ENCODE results near the gene GPATCH1. TPM values are rescaled to one million over a fixed set of nuclear protein-coding genes. Genes with fewer than 3 reads are reported as not detected.

GPATCH1 gene
- total and polyA plus RNA-seq, 9 of the 15 experiments (the other 6 are each of a cell fraction or from before 2014, with no cell fraction given), result 3.7 to 9.7 (median 7.7) TPM

- no peak for TF ChIP-seq MAFF (IDR thresholded peaks at IDR 0.05; ENCODE audit: low read length)
- TF ChIP-seq RBM17 (IDR thresholded peaks at IDR 0.05; ENCODE audit: borderline replicate concordance, low read depth, low read length), result no peak
- 0 out of 2 replicates have a peak, but pooled peaks have one; percentile 33 for TF ChIP-seq KDM2B (CRISPR knock-in tag; IDR thresholded peaks at IDR 0.05)
- TF ChIP-seq ZNF3 (CRISPR knock-in tag; IDR thresholded peaks at IDR 0.05), result no peak
- TF ChIP-seq MEIS2 (IDR thresholded peaks at IDR 0.05; ENCODE audit: partially characterized antibody), result no peak
- no peak for TF ChIP-seq RBM25 (IDR thresholded peaks at IDR 0.05; ENCODE audit: low read depth, low read length, severe bottlenecking)
- no peak for TF ChIP-seq DPF2 (IDR thresholded peaks at IDR 0.05)
- TF ChIP-seq HMGN3 (IDR thresholded peaks at IDR 0.05; ENCODE audit: borderline replicate concordance, extremely low read depth, insufficient read length, low read depth, low read length), result peak; percentile 59
- TF ChIP-seq ZBTB34 (CRISPR knock-in tag; IDR thresholded peaks at IDR 0.05), result no peak
- no peak for TF ChIP-seq PTTG1 (tag; IDR thresholded peaks at IDR 0.05; ENCODE audit: low read depth)
- no peak for TF ChIP-seq CHD1 (IDR thresholded peaks at IDR 0.05; ENCODE audit: low read length)
- TF ChIP-seq ZNF717 (CRISPR knock-in tag; IDR thresholded peaks at IDR 0.05), result no peak
- TF ChIP-seq CTCF (IDR thresholded peaks at IDR 0.05 in 2 of 3, conservative IDR thresholded peaks at IDR 0.05 in 1 of 3; ENCODE audit: insufficient read depth in 2 of 3, low read depth in 1 of 3, low read length in 3 of 3), result peak; percentile 44 to 52 (median 46)
- TF ChIP-seq ZNF217 (CRISPR knock-in tag; IDR thresholded peaks at IDR 0.05), result no peak
- no peak for TF ChIP-seq JUND (IDR thresholded peaks at IDR 0.05; ENCODE audit: borderline replicate concordance, low read depth, low read length)
- no peak for TF ChIP-seq JUND (tag; IDR thresholded peaks at IDR 0.05; ENCODE audit: borderline replicate concordance, low read depth, low read length)
- no peak for TF ChIP-seq HMG20B (CRISPR knock-in tag; IDR thresholded peaks at IDR 0.05)
- TF ChIP-seq NELFE (IDR thresholded peaks at IDR 0.05; ENCODE audit: insufficient read depth, insufficient read length), result no peak
- no peak for TF ChIP-seq ELK1 (CRISPR knock-in tag; IDR thresholded peaks at IDR 0.05)
- 0 out of 2 replicates have a peak, but pooled peaks have one; percentile 12 for TF ChIP-seq SMARCA5 (IDR thresholded peaks at IDR 0.05)
- no peak for TF ChIP-seq SMARCC2 (IDR thresholded peaks at IDR 0.05; ENCODE audit: low read depth)
- 0 out of 2 replicates have a peak, but pooled peaks have one; percentile 54 for TF ChIP-seq RBM14 (IDR thresholded peaks at IDR 0.05; ENCODE audit: borderline replicate concordance, insufficient read depth, low read depth, low read length)
- TF ChIP-seq CBX3 (IDR thresholded peaks at IDR 0.05; ENCODE audit: borderline replicate concordance in 1 of 2, low read length in 2 of 2), result no peak
- peak; percentile 10; the same call in 1 of the 2 replicates for TF ChIP-seq ZEB2 (IDR thresholded peaks at IDR 0.05)
- 0 out of 4 replicates have a peak, but pooled peaks of 1 of the 2 experiments have one; percentile 4 for TF ChIP-seq CSDE1 (IDR thresholded peaks at IDR 0.05)
- no peak for TF ChIP-seq ZNF347 (CRISPR knock-in tag; IDR thresholded peaks at IDR 0.05; ENCODE audit: low read depth)
- no peak for TF ChIP-seq HNRNPUL1 (IDR thresholded peaks at IDR 0.05; ENCODE audit: low read length)
Measured at GRCh38 chr19:33177417-33177979, 96.5 kb downstream of the GPATCH1 start (continued).

Data from K562 (cell line).